ENCODE results near the gene TLL1.

Gene TLL1

DNA sequence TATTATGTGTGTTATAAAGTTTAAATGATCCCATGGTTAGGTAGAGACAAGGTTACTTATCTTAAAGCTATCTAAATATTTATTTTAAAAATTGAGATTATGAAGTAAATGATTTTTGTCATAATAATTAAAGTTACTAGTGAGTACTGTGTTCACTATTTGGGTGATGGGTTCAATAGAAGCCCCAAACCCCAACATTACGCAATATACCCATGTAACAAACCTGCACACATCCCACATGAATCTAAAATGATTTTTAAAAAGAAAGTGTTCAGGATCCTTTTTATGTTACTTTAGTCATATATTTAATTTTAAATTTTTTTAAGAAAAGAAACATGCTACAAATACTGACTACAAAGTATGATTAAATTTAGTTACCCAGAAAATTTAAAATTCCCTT is 193.9 kb downstream of the TLL1 start:
- no peak overlapping the region for H3K4me3 ChIP-seq (ENCODE audit: low read depth, low read length)
- DNase-seq (ENCODE audit: low read depth) = no peak
- TF ChIP-seq, protein P1, sequence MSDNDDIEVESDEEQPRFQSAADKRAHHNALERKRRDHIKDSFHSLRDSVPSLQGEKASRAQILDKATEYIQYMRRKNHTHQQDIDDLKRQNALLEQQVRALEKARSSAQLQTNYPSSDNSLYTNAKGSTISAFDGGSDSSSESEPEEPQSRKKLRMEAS (IDR thresholded peaks at IDR 0.05; ENCODE audit: low read depth, low read length) = no peak
- TF ChIP-seq, protein P2, sequence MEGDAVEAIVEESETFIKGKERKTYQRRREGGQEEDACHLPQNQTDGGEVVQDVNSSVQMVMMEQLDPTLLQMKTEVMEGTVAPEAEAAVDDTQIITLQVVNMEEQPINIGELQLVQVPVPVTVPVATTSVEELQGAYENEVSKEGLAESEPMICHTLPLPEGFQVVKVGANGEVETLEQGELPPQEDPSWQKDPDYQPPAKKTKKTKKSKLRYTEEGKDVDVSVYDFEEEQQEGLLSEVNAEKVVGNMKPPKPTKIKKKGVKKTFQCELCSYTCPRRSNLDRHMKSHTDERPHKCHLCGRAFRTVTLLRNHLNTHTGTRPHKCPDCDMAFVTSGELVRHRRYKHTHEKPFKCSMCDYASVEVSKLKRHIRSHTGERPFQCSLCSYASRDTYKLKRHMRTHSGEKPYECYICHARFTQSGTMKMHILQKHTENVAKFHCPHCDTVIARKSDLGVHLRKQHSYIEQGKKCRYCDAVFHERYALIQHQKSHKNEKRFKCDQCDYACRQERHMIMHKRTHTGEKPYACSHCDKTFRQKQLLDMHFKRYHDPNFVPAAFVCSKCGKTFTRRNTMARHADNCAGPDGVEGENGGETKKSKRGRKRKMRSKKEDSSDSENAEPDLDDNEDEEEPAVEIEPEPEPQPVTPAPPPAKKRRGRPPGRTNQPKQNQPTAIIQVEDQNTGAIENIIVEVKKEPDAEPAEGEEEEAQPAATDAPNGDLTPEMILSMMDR (IDR thresholded peaks at IDR 0.05; ENCODE audit: low read depth, low read length) = no peak
- TF ChIP-seq POLR2A (IDR thresholded peaks at IDR 0.05; ENCODE audit: extremely low read depth, insufficient read length) (no peak), MYC (IDR thresholded peaks at IDR 0.05; ENCODE audit: low read depth, low read length) (no peak)

DNA sequence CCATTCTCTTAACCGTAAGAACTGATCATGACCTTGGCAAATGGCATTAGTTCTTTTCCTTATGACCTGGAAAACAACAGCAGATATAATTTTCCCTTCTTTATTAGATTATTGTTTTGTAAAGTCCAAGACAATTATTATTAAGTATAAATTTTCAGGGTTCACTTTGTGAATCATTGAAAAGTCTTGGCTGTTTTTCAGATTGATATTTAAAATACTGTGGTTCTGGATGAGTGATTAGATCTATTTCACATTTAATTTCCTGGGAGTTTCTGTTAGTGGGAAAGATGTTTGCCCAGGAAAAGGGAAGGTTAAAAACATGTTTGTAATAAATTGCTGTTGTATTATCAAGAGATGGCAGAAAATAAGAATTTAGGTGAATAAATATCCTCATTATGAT is 194.9 kb downstream of the TLL1 start:
- no peak for TF ChIP-seq POLR2A (IDR thresholded peaks at IDR 0.05; ENCODE audit: extremely low read depth, insufficient read length)
- TF ChIP-seq, protein P1 (IDR thresholded peaks at IDR 0.05; ENCODE audit: low read depth, low read length) = no peak
- TF ChIP-seq, protein P2 (IDR thresholded peaks at IDR 0.05; ENCODE audit: low read depth, low read length) = no peak
- TF ChIP-seq MYC (IDR thresholded peaks at IDR 0.05; ENCODE audit: low read depth, low read length) = no peak
- no peak for DNase-seq (ENCODE audit: low read depth)
- no peak overlapping the region for H3K4me3 ChIP-seq (ENCODE audit: low read depth, low read length)

DNA sequence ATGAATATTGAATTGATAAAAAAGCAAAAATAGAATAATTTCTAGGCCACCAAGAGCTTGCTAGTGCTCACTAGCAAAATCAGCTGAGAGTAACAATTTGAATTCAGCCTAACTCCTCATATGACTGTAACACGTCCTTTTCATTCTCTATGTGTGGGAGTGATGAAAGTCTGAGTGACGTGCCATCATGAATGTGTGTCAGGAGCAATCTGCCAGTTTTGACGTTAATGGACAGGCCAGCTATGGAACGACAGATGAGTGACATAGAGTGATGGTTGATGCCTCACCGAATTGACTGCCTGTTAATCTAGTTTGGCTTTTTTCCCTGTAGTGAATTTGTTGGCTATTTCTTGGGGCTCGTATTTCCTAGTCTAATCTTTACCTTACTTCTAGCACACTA is 200.7 kb downstream of the TLL1 start:
- H3K4me3 ChIP-seq (ENCODE audit: low read depth, low read length) = no peak overlapping the region
- TF ChIP-seq, protein P2 (IDR thresholded peaks at IDR 0.05; ENCODE audit: low read depth, low read length) = no peak
- no peak for TF ChIP-seq MYC (IDR thresholded peaks at IDR 0.05; ENCODE audit: low read depth, low read length)
- no peak for DNase-seq (ENCODE audit: low read depth)

DNA sequence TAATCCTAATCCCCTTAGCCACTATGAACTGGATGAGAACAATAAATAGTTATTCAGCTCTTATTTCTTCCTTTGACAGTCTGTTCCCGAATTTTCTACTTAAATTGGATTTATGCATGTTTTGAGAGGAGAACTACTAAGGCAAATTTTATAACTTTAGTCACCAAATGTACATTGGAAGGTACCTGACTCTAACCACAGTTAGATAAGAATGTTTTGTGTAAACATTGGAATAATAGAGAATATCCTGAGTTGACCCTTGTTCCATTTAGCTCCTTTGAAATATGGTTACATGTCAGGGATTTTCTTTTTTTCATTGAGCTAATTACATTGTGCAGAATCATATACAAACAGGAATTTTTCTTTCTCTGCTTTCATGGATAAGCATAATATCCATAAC is 202.6 kb downstream of the TLL1 start:
- DNase-seq (ENCODE audit: low read depth) = no peak
- TF ChIP-seq POLR2A (IDR thresholded peaks at IDR 0.05; ENCODE audit: extremely low read depth, insufficient read length) (no peak), MYC (IDR thresholded peaks at IDR 0.05; ENCODE audit: low read depth, low read length) (no peak)
- TF ChIP-seq, protein P2 (IDR thresholded peaks at IDR 0.05; ENCODE audit: low read depth, low read length) = no peak
- TF ChIP-seq, protein P1 (IDR thresholded peaks at IDR 0.05; ENCODE audit: low read depth, low read length) = no peak
- no peak overlapping the region for H3K4me3 ChIP-seq (ENCODE audit: low read depth, low read length)

DNA sequence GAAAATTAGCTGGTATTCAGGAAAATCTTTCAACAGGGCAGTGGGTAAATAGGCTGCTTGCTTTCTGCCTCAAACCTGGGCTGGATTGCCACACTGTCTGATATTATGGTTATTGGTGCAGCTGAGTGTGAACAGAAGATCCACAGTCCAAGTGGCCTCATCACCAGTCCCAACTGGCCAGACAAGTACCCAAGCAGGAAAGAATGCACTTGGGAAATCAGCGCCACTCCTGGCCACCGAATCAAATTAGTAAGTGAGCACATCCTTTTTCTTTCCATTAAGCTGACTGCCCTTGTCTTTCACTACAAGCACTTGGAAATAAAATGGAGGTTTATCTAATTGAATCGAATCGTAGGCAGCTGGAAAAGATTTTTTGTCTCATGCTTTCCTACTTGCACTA is 204.7 kb downstream of the TLL1 start:
- H3K4me3 ChIP-seq (ENCODE audit: low read depth, low read length) = no peak overlapping the region
- DNase-seq (ENCODE audit: low read depth) = no peak
- TF ChIP-seq, protein P1 (IDR thresholded peaks at IDR 0.05; ENCODE audit: low read depth, low read length) = no peak
- TF ChIP-seq MYC (IDR thresholded peaks at IDR 0.05; ENCODE audit: low read depth, low read length) (no peak), POLR2A (IDR thresholded peaks at IDR 0.05; ENCODE audit: extremely low read depth, insufficient read length) (no peak)
- TF ChIP-seq, protein P2 (IDR thresholded peaks at IDR 0.05; ENCODE audit: low read depth, low read length) = no peak

DNA sequence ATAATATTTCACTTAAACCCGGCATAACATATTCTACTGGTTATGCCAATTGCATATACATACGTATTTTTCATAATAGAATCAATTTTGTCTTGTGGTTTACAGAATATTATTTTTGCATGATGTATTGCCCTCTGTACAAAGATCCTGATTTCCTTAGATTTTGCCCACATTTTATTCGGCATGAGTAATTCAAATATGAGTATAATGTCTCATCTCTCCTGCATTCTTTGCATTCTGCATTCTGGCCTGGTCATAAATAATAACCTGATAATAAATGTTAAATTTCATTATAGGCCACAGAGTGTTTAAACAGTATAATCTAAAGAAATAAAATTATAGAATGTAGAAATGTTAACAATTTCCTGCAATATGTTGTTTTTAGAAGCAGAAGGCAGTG is 205.3 kb downstream of the TLL1 start:
- DNase-seq (ENCODE audit: low read depth) = no peak
- no peak overlapping the region for H3K4me3 ChIP-seq (ENCODE audit: low read depth, low read length)
- TF ChIP-seq, protein P2 (IDR thresholded peaks at IDR 0.05; ENCODE audit: low read depth, low read length) = no peak
- TF ChIP-seq POLR2A (IDR thresholded peaks at IDR 0.05; ENCODE audit: extremely low read depth, insufficient read length) = no peak
- TF ChIP-seq, protein P1 (IDR thresholded peaks at IDR 0.05; ENCODE audit: low read depth, low read length) = no peak
- no peak for TF ChIP-seq MYC (IDR thresholded peaks at IDR 0.05; ENCODE audit: low read depth, low read length)
